ENCODE measurements around the gene WDR7.
"Not testable (repeated sequence)": the region's sequence is repeated elsewhere in the genome, so short reads cannot be mapped to it uniquely, and the experiment has no call there.

WDR7 gene

GRCh38 chr18:56649996-56650395 lies 1.2 kb upstream of the WDR7 start:
- peak overlapping the region; percentile 14 for H2AFZ ChIP-seq
- peaks cover 14% of the 10 kb centered on the region for H3K79me2 ChIP-seq
- H3K9ac ChIP-seq, result no peak overlapping the region
- no peak overlapping the region for H3K4me2 ChIP-seq (ENCODE audit: low read length)
- no peak overlapping the region for H3K4me3 ChIP-seq (ENCODE audit: low read depth, low read length)
- no peak overlapping the region for H3K27ac ChIP-seq
- H3K36me3 ChIP-seq (ENCODE audit: control insufficient read depth, insufficient read depth, low read length), result no peaks in the 10 kb centered on the region
- H3K27me3 ChIP-seq (ENCODE audit: control insufficient read depth, insufficient read depth, low read length), result no peaks in the 10 kb centered on the region
- H3K9me3 ChIP-seq (ENCODE audit: control insufficient read depth, low read length), result no peaks in the 10 kb centered on the region
- H3K4me1 ChIP-seq, result no peaks in the 10 kb centered on the region
- no peak for TF ChIP-seq CTCF (IDR thresholded peaks at IDR 0.05)

GRCh38 chr18:56651771-56652092 lies 573 bp downstream of the WDR7 start:
- no peaks in the 10 kb centered on the region for H3K9me3 ChIP-seq (ENCODE audit: control insufficient read depth, low read length)
- no peaks in the 10 kb centered on the region for H3K27me3 ChIP-seq (ENCODE audit: control insufficient read depth, insufficient read depth, low read length)
- H3K4me1 ChIP-seq, result no peaks in the 10 kb centered on the region
- H3K9ac ChIP-seq, result peak overlapping the region; percentile 13
- H3K79me2 ChIP-seq, result peaks cover 14% of the 10 kb centered on the region
- peak overlapping the region; percentile 58 for H3K4me2 ChIP-seq (ENCODE audit: low read length)
- peak overlapping the region; percentile 70 for H3K27ac ChIP-seq
- peak overlapping the region; percentile 79 for H2AFZ ChIP-seq
- peak overlapping the region; percentile 98 for H3K4me3 ChIP-seq (ENCODE audit: low read depth, low read length)
- no peak for TF ChIP-seq CTCF (IDR thresholded peaks at IDR 0.05)
- H3K36me3 ChIP-seq (ENCODE audit: control insufficient read depth, insufficient read depth, low read length), result no peaks in the 10 kb centered on the region

- Histone ChIP-seq H3K4me3 (ENCODE audit: low read depth, low read length) (no peak overlapping the region), H3K4me2 (ENCODE audit: low read length) (no peak overlapping the region), H3K36me3 (ENCODE audit: control insufficient read depth, insufficient read depth, low read length) (no peaks in the 10 kb centered on the region), H3K27ac (no peak overlapping the region), H3K79me2 (peaks cover 14% of the 10 kb centered on the region), H3K27me3 (ENCODE audit: control insufficient read depth, insufficient read depth, low read length) (no peaks in the 10 kb centered on the region), H2AFZ (no peak overlapping the region), H3K9ac (no peak overlapping the region), H3K9me3 (ENCODE audit: control insufficient read depth, low read length) (no peaks in the 10 kb centered on the region), H3K4me1 (no peaks in the 10 kb centered on the region)
- no peak for TF ChIP-seq CTCF (IDR thresholded peaks at IDR 0.05)
These were observed 1.6 kb downstream of the WDR7 start for GRCh38 chr18:56652802-56653201.

GRCh38 chr18:56654280-56654679 lies 3.1 kb downstream of the WDR7 start:
- not testable (repeated sequence) for H3K27me3 ChIP-seq (ENCODE audit: control insufficient read depth, insufficient read depth, low read length); H3K9me3 ChIP-seq (ENCODE audit: control insufficient read depth, low read length); H3K4me2 ChIP-seq (ENCODE audit: low read length); H3K4me1 ChIP-seq; H3K27ac ChIP-seq; H3K4me3 ChIP-seq (ENCODE audit: low read depth, low read length); H3K9ac ChIP-seq; H3K36me3 ChIP-seq (ENCODE audit: control insufficient read depth, insufficient read depth, low read length); H2AFZ ChIP-seq
- H3K79me2 ChIP-seq, result peaks cover 22% of the 10 kb centered on the region

GRCh38 chr18:56658261-56658660 lies 7.1 kb downstream of the WDR7 start:
- H3K27me3 ChIP-seq (ENCODE audit: control insufficient read depth, insufficient read depth, low read length), result no peaks in the 10 kb centered on the region
- peaks cover 10% of the 10 kb centered on the region for H3K4me1 ChIP-seq
- no peak for TF ChIP-seq CTCF (IDR thresholded peaks at IDR 0.05)
- H3K36me3 ChIP-seq (ENCODE audit: control insufficient read depth, insufficient read depth, low read length), result no peaks in the 10 kb centered on the region
- no peak overlapping the region for H3K4me3 ChIP-seq (ENCODE audit: low read depth, low read length)
- H3K9ac ChIP-seq, result no peak overlapping the region
- no peak overlapping the region for H3K27ac ChIP-seq
- no peak overlapping the region for H2AFZ ChIP-seq
- no peaks in the 10 kb centered on the region for H3K9me3 ChIP-seq (ENCODE audit: control insufficient read depth, low read length)
- H3K4me2 ChIP-seq (ENCODE audit: low read length), result no peak overlapping the region
- H3K79me2 ChIP-seq, result peaks cover 32% of the 10 kb centered on the region

Measured in parathyroid adenoma (tissue), 2 donors.